Astrocyte (in vitro differentiated cells and primary cell): Measurements from ENCODE around the gene TSACC.

Experiments used
- CTCF ChIP-seq: IDR thresholded peaks from 2 replicates; pipeline ENCODE4 v1.5.1; 2011; ENCODE audit warnings: low read depth, mild to moderate bottlenecking, inconsistent platforms, low read length, moderate library complexity; ENCODE audit not compliant: insufficient read depth
- EZH2 ChIP-seq: IDR thresholded peaks from 2 replicates; pipeline ENCODE4 v1.6.1; 2012; ENCODE audit warnings: mild to moderate bottlenecking, low read length, inconsistent platforms; ENCODE audit not compliant: insufficient read depth

DNA sequence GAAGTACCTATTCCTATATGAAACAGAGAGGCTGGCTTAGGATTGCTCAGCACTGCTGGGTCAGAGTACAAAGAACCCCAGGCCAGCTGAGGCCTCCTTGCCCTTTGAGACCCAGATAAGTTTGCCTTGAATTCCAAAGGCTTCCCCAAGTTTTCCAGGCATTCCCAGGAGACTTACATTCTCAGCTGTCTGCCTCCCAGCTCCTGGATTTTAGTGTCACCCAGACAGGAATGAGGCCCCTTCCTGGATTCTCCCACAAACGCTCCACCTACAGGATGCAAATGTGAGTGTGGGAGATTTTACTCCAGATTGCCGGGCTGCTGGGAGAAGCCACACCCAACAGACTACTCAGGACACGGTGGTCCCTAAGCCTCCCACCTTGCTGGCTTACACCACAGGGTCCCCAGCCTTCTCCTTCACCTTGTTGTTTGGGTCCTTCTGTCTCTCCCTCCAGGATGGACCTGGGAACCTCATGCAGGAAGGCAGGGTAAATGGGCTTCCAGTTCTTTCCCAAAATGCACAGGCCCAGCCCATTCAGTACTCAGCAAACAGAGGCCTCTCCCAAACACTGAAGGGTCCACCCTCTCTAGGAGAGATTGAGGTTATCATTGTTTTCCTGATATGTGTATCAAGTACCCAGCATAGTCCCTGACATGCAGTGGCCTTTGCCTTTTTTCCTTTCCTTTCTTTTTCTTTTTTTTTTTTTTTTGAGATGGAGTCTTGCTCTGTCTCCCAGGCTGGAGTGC lies 41.3 kb downstream of the TSACC start:
- TF ChIP-seq CTCF (no peak), EZH2 (no peak)
